Peyer's patch (tissue), 4 donors: ENCODE data around the gene HNRNPU. TPM values are rescaled to one million over a fixed set of nuclear protein-coding genes. Genes with fewer than 3 reads are reported as not detected.

Source experiments
- DNase-seq, 3 donors: peaks; one replicate each; pipeline ENCODE4 v3.0.0-alpha.2; 2017 to 2019
- H3K27ac ChIP-seq, 4 donors: fragments of 200-600 bp; sonication (generic); one replicate each; pipeline ENCODE4 v1.5.1; 2016 to 2019
- H3K27me3 ChIP-seq, 2 donors: fragments of 200-600 bp; sonication (generic); one replicate each; pipeline ENCODE4 v1.5.1; 2019
- H3K36me3 ChIP-seq, 3 donors: fragments of 200-600 bp; sonication (generic); one replicate each; pipeline ENCODE4 v1.5.1; 2016 to 2019
- H3K4me1 ChIP-seq, 4 donors: fragments of 200-600 bp; sonication (generic); one replicate each; pipeline ENCODE4 v1.5.1; 2016 to 2019
- H3K4me3 ChIP-seq, 4 donors: fragments of 200-600 bp; sonication (generic); 1 replicate in 3 of 4; 2 replicates in 1 of 4; pipeline ENCODE4 v1.5.1; 2016 to 2019; ENCODE audit warnings: mild to moderate bottlenecking in 1 of 4
- H3K9me3 ChIP-seq, 4 donors: fragments of 200-600 bp; sonication (generic); one replicate each; pipeline ENCODE4 v1.5.1; 2016 to 2019; ENCODE audit warnings: mild to moderate bottlenecking in 1 of 4
- POLR2A ChIP-seq, 2 donors: fragments of 450-650 bp; IDR thresholded peaks; one replicate each; pipeline ENCODE4 v1.5.1; 2017; ENCODE audit warnings: antibody characterized with exemption in 2 of 2, mild to moderate bottlenecking in 2 of 2, moderate library complexity in 2 of 2
- total RNA-seq, 4 donors: library from RNA; depleted of rRNA; stranded (reverse); fragments of >200 nt; gene quantifications; one replicate each; pipeline ENCODE4 v1.1.0, GENCODE V29; 2016
- TF ChIP-seq, protein P1 (sequence below), 6 experiments: fragments of 450-650 bp in 4 of 6; fragments of 200-600 bp in 2 of 6; sonication (generic) in 1 of 6; IDR thresholded peaks; one replicate each; pipeline ENCODE4 v1.5.1; 2017 to 2019; ENCODE audit warnings: antibody characterized with exemption in 6 of 6, mild to moderate bottlenecking in 3 of 6, moderate library complexity in 1 of 6

The HNRNPU gene
- total RNA-seq, 4 donors from 2014 or later: 277 to 522 (median 324) TPM

DNA sequence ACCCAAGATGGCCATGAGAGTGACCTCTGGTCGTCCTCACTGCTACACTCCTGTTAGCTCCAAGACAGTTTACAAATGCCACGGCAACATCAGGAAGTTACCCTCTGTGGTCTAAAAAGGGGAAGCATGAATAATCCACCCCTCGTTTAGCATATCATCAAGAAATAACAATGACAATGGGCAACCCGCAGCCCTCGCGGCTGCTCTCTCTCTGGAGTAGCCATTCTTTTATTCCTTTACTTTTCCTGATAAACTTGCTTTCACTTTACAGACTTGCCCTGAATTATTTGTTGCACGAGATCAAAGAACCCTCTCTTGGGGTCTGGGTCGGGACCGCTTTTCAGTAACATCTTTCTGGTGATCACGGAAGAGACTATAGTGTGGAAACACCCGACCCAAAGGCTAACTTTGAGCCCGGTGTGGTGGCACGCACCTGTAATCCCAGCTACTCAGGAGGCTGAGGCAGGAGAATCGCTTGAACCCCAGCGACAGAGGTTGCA, 48.7 kb downstream of the HNRNPU start:
- peak overlapping the region in 1 of 4 donors; percentile 38 for H3K27ac ChIP-seq
- no peaks in the 10 kb centered on the region for H3K9me3 ChIP-seq
- TF ChIP-seq, protein P1, sequence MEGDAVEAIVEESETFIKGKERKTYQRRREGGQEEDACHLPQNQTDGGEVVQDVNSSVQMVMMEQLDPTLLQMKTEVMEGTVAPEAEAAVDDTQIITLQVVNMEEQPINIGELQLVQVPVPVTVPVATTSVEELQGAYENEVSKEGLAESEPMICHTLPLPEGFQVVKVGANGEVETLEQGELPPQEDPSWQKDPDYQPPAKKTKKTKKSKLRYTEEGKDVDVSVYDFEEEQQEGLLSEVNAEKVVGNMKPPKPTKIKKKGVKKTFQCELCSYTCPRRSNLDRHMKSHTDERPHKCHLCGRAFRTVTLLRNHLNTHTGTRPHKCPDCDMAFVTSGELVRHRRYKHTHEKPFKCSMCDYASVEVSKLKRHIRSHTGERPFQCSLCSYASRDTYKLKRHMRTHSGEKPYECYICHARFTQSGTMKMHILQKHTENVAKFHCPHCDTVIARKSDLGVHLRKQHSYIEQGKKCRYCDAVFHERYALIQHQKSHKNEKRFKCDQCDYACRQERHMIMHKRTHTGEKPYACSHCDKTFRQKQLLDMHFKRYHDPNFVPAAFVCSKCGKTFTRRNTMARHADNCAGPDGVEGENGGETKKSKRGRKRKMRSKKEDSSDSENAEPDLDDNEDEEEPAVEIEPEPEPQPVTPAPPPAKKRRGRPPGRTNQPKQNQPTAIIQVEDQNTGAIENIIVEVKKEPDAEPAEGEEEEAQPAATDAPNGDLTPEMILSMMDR (IDR thresholded peaks at IDR 0.05): no peak
- no peak for TF ChIP-seq POLR2A (IDR thresholded peaks at IDR 0.05)
- peak overlapping the region in 2 of 4 donors; percentile 15 to 22 for H3K4me3 ChIP-seq
- no peaks in the 10 kb centered on the region for H3K4me1 ChIP-seq
- peak in 1 of 3 donors; percentile 43 for DNase-seq
- no peaks in the 10 kb centered on the region for H3K27me3 ChIP-seq
- no peaks in the 10 kb centered on the region for H3K36me3 ChIP-seq

DNA sequence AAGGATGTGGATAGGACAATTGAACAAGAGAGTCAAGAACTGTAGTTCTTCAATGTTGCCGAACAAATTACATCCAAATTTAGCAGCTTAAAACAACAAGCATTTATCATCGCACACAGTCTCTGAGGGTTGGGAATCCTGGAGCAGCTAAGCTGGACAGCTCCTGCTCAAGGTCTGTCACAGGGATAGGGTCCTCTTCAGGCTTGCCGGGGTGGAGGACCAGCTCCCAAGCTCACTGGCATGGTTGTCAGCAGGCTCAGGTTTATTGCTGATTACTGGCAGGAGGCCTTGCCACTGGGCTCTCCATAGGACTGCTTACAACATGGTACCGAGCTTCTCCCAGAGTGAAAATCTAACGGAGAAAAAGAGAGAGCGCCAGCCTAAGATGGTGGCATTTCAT, 51.0 kb downstream of the HNRNPU start:
- TF ChIP-seq, protein P1 (IDR thresholded peaks at IDR 0.05): no peak
- no peak for TF ChIP-seq POLR2A (IDR thresholded peaks at IDR 0.05)
- Histone ChIP-seq H3K27me3 (no peaks in the 10 kb centered on the region), H3K4me3 (no peak overlapping the region), H3K27ac (no peak overlapping the region), H3K4me1 (no peaks in the 10 kb centered on the region), H3K36me3 (no peaks in the 10 kb centered on the region), H3K9me3 (no peaks in the 10 kb centered on the region)
- no peak for DNase-seq

DNA sequence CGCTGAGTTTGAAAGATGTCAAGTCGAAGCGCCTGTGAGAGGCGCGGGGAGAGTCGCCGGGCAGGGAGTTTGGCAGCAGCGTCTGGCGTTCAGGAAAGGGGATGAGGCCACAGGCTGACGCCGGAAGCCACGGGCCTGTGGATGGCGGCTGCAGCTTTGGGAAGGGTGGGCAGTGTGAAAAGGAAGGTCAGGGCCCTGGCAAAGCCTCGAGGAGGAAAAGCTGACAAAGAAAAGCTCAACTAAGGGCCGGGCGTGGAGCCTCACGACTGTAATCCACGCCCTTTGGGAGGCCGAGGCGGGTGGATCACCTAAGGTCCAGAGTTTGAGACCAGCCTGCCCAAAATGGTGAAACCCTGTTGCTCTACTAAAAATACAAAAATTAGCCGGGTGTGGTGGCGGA, 54.1 kb downstream of the HNRNPU start:
- H3K27ac ChIP-seq: no peak overlapping the region
- no peak overlapping the region for H3K4me3 ChIP-seq
- H3K27me3 ChIP-seq: no peaks in the 10 kb centered on the region
- no peaks in the 10 kb centered on the region for H3K9me3 ChIP-seq
- H3K4me1 ChIP-seq: no peaks in the 10 kb centered on the region
- no peaks in the 10 kb centered on the region for H3K36me3 ChIP-seq
- TF ChIP-seq POLR2A (IDR thresholded peaks at IDR 0.05): no peak
- TF ChIP-seq, protein P1 (IDR thresholded peaks at IDR 0.05): no peak
- no peak for DNase-seq

DNA sequence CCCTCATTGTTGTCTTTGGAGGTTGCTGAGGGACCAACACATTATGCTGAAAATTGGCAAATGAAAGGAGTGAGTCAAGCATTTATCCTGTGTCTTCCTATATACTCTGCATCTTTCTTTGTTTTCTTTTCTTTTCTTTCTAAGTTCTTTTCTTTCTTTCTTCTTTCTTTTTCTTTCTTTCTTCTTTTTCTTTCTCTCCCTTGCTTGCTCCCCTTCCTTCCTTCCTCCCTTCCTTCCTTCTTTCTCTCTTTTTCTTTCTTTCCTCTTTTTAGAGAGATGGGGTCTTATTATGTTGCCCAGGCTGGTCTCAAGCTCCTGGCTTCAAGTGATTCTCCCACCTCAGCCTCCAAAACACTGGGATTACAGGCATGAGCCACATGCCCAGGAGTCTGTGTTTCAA, 57.2 kb downstream of the HNRNPU start:
- H3K27ac ChIP-seq: no peak overlapping the region
- no peaks in the 10 kb centered on the region for H3K27me3 ChIP-seq
- no peaks in the 10 kb centered on the region for H3K36me3 ChIP-seq
- DNase-seq: no peak
- no peaks in the 10 kb centered on the region for H3K4me1 ChIP-seq
- TF ChIP-seq, protein P1 (IDR thresholded peaks at IDR 0.05): no peak
- no peak for TF ChIP-seq POLR2A (IDR thresholded peaks at IDR 0.05)
- H3K9me3 ChIP-seq: no peaks in the 10 kb centered on the region
- no peak overlapping the region for H3K4me3 ChIP-seq

DNA sequence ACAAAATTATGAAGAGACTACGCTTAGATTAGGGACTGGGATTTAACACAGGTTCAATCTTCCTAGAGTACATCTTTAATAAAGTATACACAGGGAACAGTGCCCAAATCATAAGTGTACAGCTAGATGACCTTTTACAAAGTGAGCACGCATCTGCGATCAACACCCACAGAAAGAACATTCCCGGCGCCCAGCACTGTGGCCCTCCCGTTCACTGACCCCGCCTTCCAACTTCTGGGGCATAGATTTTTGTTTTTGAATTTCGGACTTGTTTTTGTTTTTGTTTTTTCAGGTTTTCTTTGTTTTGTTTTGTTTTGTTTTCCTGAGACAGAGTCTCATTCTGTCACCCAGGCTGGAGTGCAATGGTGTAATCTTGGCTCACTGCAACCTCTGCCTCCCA, 59.5 kb downstream of the HNRNPU start:
- H3K27me3 ChIP-seq: no peaks in the 10 kb centered on the region
- DNase-seq: no peak
- no peaks in the 10 kb centered on the region for H3K4me1 ChIP-seq
- no peaks in the 10 kb centered on the region for H3K9me3 ChIP-seq
- no peak overlapping the region for H3K27ac ChIP-seq
- no peaks in the 10 kb centered on the region for H3K36me3 ChIP-seq
- no peak overlapping the region for H3K4me3 ChIP-seq
- no peak for TF ChIP-seq POLR2A (IDR thresholded peaks at IDR 0.05)
- TF ChIP-seq, protein P1 (IDR thresholded peaks at IDR 0.05): no peak
